ENCODE data around the gene GPC6.

DNA sequence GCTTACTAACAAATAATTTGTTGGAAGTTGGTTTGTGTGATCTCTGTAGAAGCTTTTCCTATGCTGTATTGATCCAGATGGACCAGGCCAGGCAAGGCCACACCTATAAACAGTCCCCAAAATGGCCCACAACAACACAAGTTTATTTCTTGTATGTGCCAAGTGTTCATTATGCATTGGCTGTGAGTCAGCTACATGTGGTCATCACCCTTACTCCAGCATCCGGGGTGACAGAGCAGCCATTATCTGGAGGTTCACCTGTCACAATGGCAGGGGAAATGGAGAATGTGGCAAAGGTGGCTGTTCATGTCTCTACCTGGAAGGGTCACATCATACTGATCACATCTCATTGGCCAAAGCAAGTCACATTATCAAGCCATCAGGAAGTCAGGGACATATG lies 1088.6 kb downstream of the GPC6 start:
- TF ChIP-seq, protein P1, sequence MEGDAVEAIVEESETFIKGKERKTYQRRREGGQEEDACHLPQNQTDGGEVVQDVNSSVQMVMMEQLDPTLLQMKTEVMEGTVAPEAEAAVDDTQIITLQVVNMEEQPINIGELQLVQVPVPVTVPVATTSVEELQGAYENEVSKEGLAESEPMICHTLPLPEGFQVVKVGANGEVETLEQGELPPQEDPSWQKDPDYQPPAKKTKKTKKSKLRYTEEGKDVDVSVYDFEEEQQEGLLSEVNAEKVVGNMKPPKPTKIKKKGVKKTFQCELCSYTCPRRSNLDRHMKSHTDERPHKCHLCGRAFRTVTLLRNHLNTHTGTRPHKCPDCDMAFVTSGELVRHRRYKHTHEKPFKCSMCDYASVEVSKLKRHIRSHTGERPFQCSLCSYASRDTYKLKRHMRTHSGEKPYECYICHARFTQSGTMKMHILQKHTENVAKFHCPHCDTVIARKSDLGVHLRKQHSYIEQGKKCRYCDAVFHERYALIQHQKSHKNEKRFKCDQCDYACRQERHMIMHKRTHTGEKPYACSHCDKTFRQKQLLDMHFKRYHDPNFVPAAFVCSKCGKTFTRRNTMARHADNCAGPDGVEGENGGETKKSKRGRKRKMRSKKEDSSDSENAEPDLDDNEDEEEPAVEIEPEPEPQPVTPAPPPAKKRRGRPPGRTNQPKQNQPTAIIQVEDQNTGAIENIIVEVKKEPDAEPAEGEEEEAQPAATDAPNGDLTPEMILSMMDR (conservative IDR thresholded peaks at IDR 0.05): no peak
- no peak for TF ChIP-seq ZFX (IDR thresholded peaks at IDR 0.05)
